Sigmoid colon (tissue), 7 donors: Measurements from ENCODE around the gene IKBKE. TPM values are rescaled to one million over a fixed set of nuclear protein-coding genes. Genes with fewer than 3 reads are reported as not detected.

ENCODE experiments used
- DNase-seq: peaks from one replicate; pipeline ENCODE4 v3.0.0-alpha.2; 2019
- H3K27ac ChIP-seq, 4 donors: fragments of 200-600 bp; sonication (generic); one replicate each; pipeline ENCODE4 v1.5.1; 2016 to 2019; ENCODE audit warnings: mild to moderate bottlenecking in 1 of 4
- H3K27me3 ChIP-seq, 3 donors: fragments of 200-600 bp; sonication (generic); one replicate each; pipeline ENCODE4 v1.5.1; 2019; ENCODE audit warnings: mild to moderate bottlenecking in 1 of 3
- H3K36me3 ChIP-seq, 4 donors: fragments of 200-600 bp; sonication (generic); one replicate each; pipeline ENCODE4 v1.5.1; 2016 to 2019
- H3K4me1 ChIP-seq, 4 donors: fragments of 200-600 bp; sonication (generic); one replicate each; pipeline ENCODE4 v1.5.1; 2017 to 2019
- H3K4me3 ChIP-seq, 4 donors: fragments of 200-600 bp; sonication (generic); one replicate each; pipeline ENCODE4 v1.5.1; 2017 to 2019; ENCODE audit warnings: mild to moderate bottlenecking in 2 of 4, moderate library complexity in 1 of 4
- H3K9me3 ChIP-seq, 4 donors: fragments of 200-600 bp in 3 of 4; sonication (generic) in 3 of 4; one replicate each; pipeline versions ENCODE4 v1.5.1 to v1.6.1; 2013 to 2019
- CTCF ChIP-seq, 4 experiments: fragments of 450-650 bp in 3 of 4; fragments of 200-600 bp in 1 of 4; IDR thresholded peaks; one replicate each; pipeline ENCODE4 v1.5.1; 2016 to 2019; ENCODE audit warnings: antibody characterized with exemption in 4 of 4, mild to moderate bottlenecking in 3 of 4, moderate library complexity in 2 of 4
- EP300 ChIP-seq, 4 donors: sonication (generic); formaldehyde crosslinking; IDR thresholded peaks; one replicate each; pipeline ENCODE4 v1.6.1; 2017; ENCODE audit warnings: antibody characterized with exemption in 4 of 4
- POLR2A ChIP-seq, 2 donors: fragments of 450-650 bp; IDR thresholded peaks; one replicate each; pipeline ENCODE4 v1.6.1; 2016; ENCODE audit warnings: antibody characterized with exemption in 2 of 2, mild to moderate bottlenecking in 2 of 2, moderate library complexity in 2 of 2
- POLR2AphosphoS5 ChIP-seq, 4 donors: sonication (generic); formaldehyde crosslinking; IDR thresholded peaks; one replicate each; pipeline ENCODE4 v1.6.1; 2017; ENCODE audit warnings: antibody characterized with exemption in 4 of 4
- WGBS, 2 donors: extraction: QIAGEN DNeasy Blood & Tissue Kit; methylation state at CpG; one replicate each; pipeline ENCODE4 v1.1.7; 2013; 5-methylcytosine and 5-hydroxymethylcytosine counted together
- intact Hi-C: fragments of 100-400 bp; cut with DNase I; formaldehyde crosslinking; loops from one replicate; pipeline ENCODE4 v1.15.1; 2023
- polyA plus RNA-seq, 3 donors: library from polyadenylated mRNA; stranded (reverse); fragments of 200-250 nt; gene quantifications; one replicate each; pipeline ENCODE4 v1.2.3, GENCODE V29; 2013
- total RNA-seq, 4 donors: library from RNA; depleted of rRNA; stranded (reverse); fragments of >200 nt; gene quantifications; one replicate each; pipeline ENCODE4 v1.1.0, GENCODE V29; 2016
- donor health status: healthy with polysubstance abuse.
- donor health status: Bipolar disorder and iron deficiency.
- donor health status: healthy.

Gene IKBKE
- total and polyA plus RNA-seq, 7 donors, result 1.6 to 23.2 (median 3.2) TPM

- WGBS, 2 donors, result 67% methylated on average over 1 of the region's 1 CpG
- no peaks in the 10 kb centered on the region for H3K9me3 ChIP-seq
- no peak overlapping the region for H3K4me3 ChIP-seq
- no peaks in the 10 kb centered on the region for H3K4me1 ChIP-seq
- no peak overlapping the region for H3K27ac ChIP-seq
- TF ChIP-seq POLR2AphosphoS5 (IDR thresholded peaks at IDR 0.05), result no peak
- no peak for TF ChIP-seq EP300 (IDR thresholded peaks at IDR 0.05)
- TF ChIP-seq CTCF (IDR thresholded peaks at IDR 0.05), result no peak
- TF ChIP-seq POLR2A (IDR thresholded peaks at IDR 0.05), result no peak
- peaks cover 0 to 21% (median 4%) of the 10 kb centered on the region in 4 donors for H3K36me3 ChIP-seq
- H3K27me3 ChIP-seq, result peaks cover 0 to 12% (median 0%) of the 10 kb centered on the region in 3 donors
- DNase-seq, result no peak
- intact Hi-C loops, result no loop called here
Measured at GRCh38 chr1:206463137-206463536, 7.1 kb upstream of the IKBKE start.

- no peak for TF ChIP-seq POLR2A (IDR thresholded peaks at IDR 0.05)
- TF ChIP-seq POLR2AphosphoS5 (IDR thresholded peaks at IDR 0.05), result no peak
- TF ChIP-seq CTCF (IDR thresholded peaks at IDR 0.05), result no peak
- no peak for TF ChIP-seq EP300 (IDR thresholded peaks at IDR 0.05)
- peaks cover 0 to 20% (median 0%) of the 10 kb centered on the region in 3 donors for H3K27me3 ChIP-seq
- peak overlapping the region in 1 of 4 donors; percentile 0 for H3K27ac ChIP-seq
- no peaks in the 10 kb centered on the region for H3K9me3 ChIP-seq
- intact Hi-C loops, result no loop called here
- no peak overlapping the region for H3K4me3 ChIP-seq
- H3K36me3 ChIP-seq, result peaks cover 0 to 15% (median under 1%) of the 10 kb centered on the region in 4 donors
- no peak for DNase-seq
- WGBS, 2 donors, result 93 to 97% methylated on average over 8 of the region's 8 CpGs
- no peaks in the 10 kb centered on the region for H3K4me1 ChIP-seq
Measured at GRCh38 chr1:206463911-206464310, 6.4 kb upstream of the IKBKE start.

- Histone ChIP-seq H3K4me3 (no peak overlapping the region), H3K27me3 (peaks cover 0 to 20% (median 0%) of the 10 kb centered on the region in 3 donors), H3K4me1 (peaks cover 0 to 2% (median under 1%) of the 10 kb centered on the region in 4 donors), H3K36me3 (peaks cover 0 to 11% (median 0%) of the 10 kb centered on the region in 4 donors), H3K27ac (peak overlapping the region in 1 of 4 donors; percentile 29), H3K9me3 (no peaks in the 10 kb centered on the region)
- DNase-seq, result no peak
- WGBS, 2 donors, result 72 to 77% methylated on average over 4 of the region's 4 CpGs
- intact Hi-C loops, result no loop called here
- no peak for TF ChIP-seq POLR2AphosphoS5 (IDR thresholded peaks at IDR 0.05)
- no peak for TF ChIP-seq POLR2A (IDR thresholded peaks at IDR 0.05)
- TF ChIP-seq CTCF (IDR thresholded peaks at IDR 0.05), result no peak
- no peak for TF ChIP-seq EP300 (IDR thresholded peaks at IDR 0.05)
Measured at GRCh38 chr1:206464456-206464964, 5.8 kb upstream of the IKBKE start.

GRCh38 chr1:206465951-206466350, 4.3 kb upstream of the IKBKE start:
- Histone ChIP-seq H3K27me3 (peaks cover 0 to 20% (median 0%) of the 10 kb centered on the region in 3 donors), H3K36me3 (peaks cover 0 to 5% (median 0%) of the 10 kb centered on the region in 4 donors), H3K4me1 (peaks cover 0 to 15% (median 13%) of the 10 kb centered on the region in 4 donors), H3K4me3 (no peak overlapping the region), H3K27ac (no peak overlapping the region), H3K9me3 (no peaks in the 10 kb centered on the region)
- intact Hi-C loops, result no loop called here
- DNase-seq, result no peak
- TF ChIP-seq POLR2AphosphoS5 (IDR thresholded peaks at IDR 0.05) (no peak), EP300 (IDR thresholded peaks at IDR 0.05) (no peak)
- 77 to 80% methylated on average over 2 of the region's 2 CpGs for WGBS, 2 donors

GRCh38 chr1:206466840-206467649, 3.2 kb upstream of the IKBKE start:
- peaks cover 0 to 20% (median 0%) of the 10 kb centered on the region in 3 donors for H3K27me3 ChIP-seq
- H3K4me3 ChIP-seq, result no peak overlapping the region
- intact Hi-C loops, result no loop called here
- H3K4me1 ChIP-seq, result peaks cover 0 to 20% (median 19%) of the 10 kb centered on the region in 4 donors
- 59 to 85% methylated on average over 15 of the region's 15 CpGs for WGBS, 2 donors
- H3K9me3 ChIP-seq, result no peaks in the 10 kb centered on the region
- H3K36me3 ChIP-seq, result no peaks in the 10 kb centered on the region
- DNase-seq, result no peak
- TF ChIP-seq POLR2A (IDR thresholded peaks at IDR 0.05) (no peak), CTCF (IDR thresholded peaks at IDR 0.05) (no peak), POLR2AphosphoS5 (IDR thresholded peaks at IDR 0.05) (no peak), EP300 (IDR thresholded peaks at IDR 0.05) (no peak)
- no peak overlapping the region for H3K27ac ChIP-seq
